H9 (cell line): Measurements from ENCODE around the gene CATSPERZ. TPM values are rescaled to one million over a fixed set of nuclear protein-coding genes. Genes with fewer than 3 reads are reported as not detected.
A peak's percentile ranks its signal among the peaks of the same experiment; 100 is the strongest.
"Not testable (repeated sequence)": the region's sequence is repeated elsewhere in the genome, so short reads cannot be mapped to it uniquely, and the experiment has no call there.

Experiments used
- DNase-seq: peaks from one replicate; pipeline ENCODE4 v3.0.0-alpha.2; 2017
- H2AFZ ChIP-seq: one replicate; pipeline ENCODE4 v1.6.1; 2013; ENCODE audit warnings: mild to moderate bottlenecking, low read length, control low read depth, moderate library complexity
- H2AK5ac ChIP-seq: 2 replicates; pipeline ENCODE4 v1.6.1; 2013; ENCODE audit warnings: low read length, control low read depth, mixed read lengths; ENCODE audit not compliant: insufficient read length
- H2BK120ac ChIP-seq: one replicate; pipeline ENCODE4 v1.6.1; 2013; ENCODE audit warnings: low read depth, mild to moderate bottlenecking, low read length, control low read depth, inconsistent platforms; ENCODE audit not compliant: poor library complexity, severe bottlenecking
- H2BK12ac ChIP-seq: 2 replicates; pipeline ENCODE4 v1.6.1; 2013; ENCODE audit warnings: low read length, control low read depth, mixed read lengths, low read depth; ENCODE audit not compliant: insufficient read length
- H2BK15ac ChIP-seq: 2 replicates; pipeline ENCODE4 v1.6.1; 2013; ENCODE audit warnings: low read depth, low read length, control low read depth
- H2BK20ac ChIP-seq: one replicate; pipeline ENCODE4 v1.6.1; 2013; ENCODE audit warnings: low read depth, mild to moderate bottlenecking, low read length, control low read depth, inconsistent platforms; ENCODE audit not compliant: poor library complexity, severe bottlenecking
- H2BK5ac ChIP-seq: 2 replicates; pipeline ENCODE4 v1.6.1; 2013; ENCODE audit warnings: low read length, control low read depth, mixed read lengths; ENCODE audit not compliant: insufficient read length
- H3K14ac ChIP-seq: 2 replicates; pipeline ENCODE4 v1.6.1; 2013; ENCODE audit warnings: low read length, control low read depth; ENCODE audit not compliant: insufficient read depth
- H3K18ac ChIP-seq: 2 replicates; pipeline ENCODE4 v1.6.1; 2013; ENCODE audit warnings: low read depth, mild to moderate bottlenecking, mixed read lengths, low read length, control low read depth; ENCODE audit not compliant: insufficient read length
- H3K23ac ChIP-seq: 2 replicates; pipeline ENCODE4 v1.6.1; 2013; ENCODE audit warnings: low read length, control low read depth, mixed read lengths, low read depth; ENCODE audit not compliant: insufficient read length
- H3K23me2 ChIP-seq: 2 replicates; pipeline ENCODE4 v1.6.1; 2013; ENCODE audit warnings: low read depth, mild to moderate bottlenecking, mixed read lengths, low read length, control low read depth; ENCODE audit not compliant: insufficient read length, poor library complexity, severe bottlenecking
- H3K27ac ChIP-seq: 2 replicates; pipeline ENCODE4 v1.5.1; 2013; ENCODE audit warnings: low read length, control low read depth, mixed read lengths, low read depth; ENCODE audit not compliant: insufficient read length
- H3K27me3 ChIP-seq: 2 replicates; pipeline ENCODE4 v1.6.1; 2013; ENCODE audit warnings: low read length, control low read depth, inconsistent platforms; ENCODE audit not compliant: insufficient read depth
- H3K4ac ChIP-seq: 2 replicates; pipeline ENCODE4 v1.6.1; 2013; ENCODE audit warnings: low read depth, mild to moderate bottlenecking, control low read depth, inconsistent platforms, low read length, moderate library complexity
- H3K4me1 ChIP-seq: 2 replicates; pipeline ENCODE4 v1.6.1; 2013; ENCODE audit warnings: low read length, control low read depth, inconsistent platforms; ENCODE audit not compliant: insufficient read depth
- H3K4me2 ChIP-seq: 2 replicates; pipeline ENCODE4 v1.6.1; 2013; ENCODE audit warnings: low read length, control low read depth, mixed read lengths; ENCODE audit not compliant: insufficient read length, insufficient read depth
- H3K56ac ChIP-seq: 2 replicates; pipeline ENCODE4 v1.6.1; 2013; ENCODE audit warnings: low read depth, mild to moderate bottlenecking, mixed read lengths, low read length, control low read depth; ENCODE audit not compliant: insufficient read length
- H3K79me1 ChIP-seq: 2 replicates; pipeline ENCODE4 v1.6.1; 2013; ENCODE audit warnings: low read depth, mild to moderate bottlenecking, moderate library complexity, low read length, control low read depth, inconsistent platforms; ENCODE audit not compliant: insufficient read depth, poor library complexity, severe bottlenecking
- H3K79me2 ChIP-seq: 2 replicates; pipeline ENCODE4 v1.6.1; 2013; ENCODE audit warnings: low read length, control low read depth, inconsistent platforms; ENCODE audit not compliant: insufficient read depth
- H3K9ac ChIP-seq: 2 replicates; pipeline ENCODE4 v1.6.1; 2013; ENCODE audit warnings: low read length, control low read depth, mixed read lengths; ENCODE audit not compliant: insufficient read length; ENCODE audit errors: extremely low read depth
- H3K9me3 ChIP-seq: one replicate; pipeline ENCODE4 v1.6.1; 2013; ENCODE audit warnings: low read depth, low read length, inconsistent platforms; ENCODE audit not compliant: control insufficient read depth
- H3T11ph ChIP-seq: one replicate; pipeline ENCODE4 v1.6.1; 2013; ENCODE audit warnings: mild to moderate bottlenecking, low read length, control low read depth, inconsistent platforms
- H4K20me1 ChIP-seq: one replicate; pipeline ENCODE4 v1.6.1; 2013; ENCODE audit not compliant: control insufficient read depth, insufficient read length, insufficient read depth
- H4K5ac ChIP-seq: 2 replicates; pipeline ENCODE4 v1.6.1; 2013; ENCODE audit warnings: low read depth, mild to moderate bottlenecking, mixed read lengths, low read length, control low read depth; ENCODE audit not compliant: insufficient read length
- H4K8ac ChIP-seq: replicated peaks from 2 replicates; pipeline ENCODE4 v1.6.1; 2013; ENCODE audit warnings: low read length, control low read depth, mixed read lengths, low read depth; ENCODE audit not compliant: insufficient read length
- H4K91ac ChIP-seq: 2 replicates; pipeline ENCODE4 v1.6.1; 2013; ENCODE audit warnings: low read depth, mild to moderate bottlenecking, moderate library complexity, mixed read lengths, low read length, control low read depth; ENCODE audit not compliant: insufficient read length
- H3K27ac Mint-ChIP-seq, 3 experiments: 2 replicates in 2 of 3; 3 replicates in 1 of 3; pipeline ENCODE4 v1.8.0; 2020 to 2021; ENCODE audit warnings: mixed read lengths in 3 of 3, mild to moderate bottlenecking in 1 of 3, moderate library complexity in 1 of 3
- H3K27me3 Mint-ChIP-seq: 2 replicates; pipeline ENCODE4 v1.8.0; 2021; ENCODE audit warnings: low read depth, mild to moderate bottlenecking, moderate library complexity, mixed read lengths
- H3K36me3 Mint-ChIP-seq, 3 experiments: 2 replicates in 2 of 3; 3 replicates in 1 of 3; pipeline ENCODE4 v1.8.0; 2020 to 2021; ENCODE audit warnings: low read depth in 3 of 3, mixed read lengths in 3 of 3; ENCODE audit not compliant: insufficient read depth in 1 of 3
- H3K4me1 Mint-ChIP-seq, 2 experiments: 2 replicates each; pipeline ENCODE4 v1.8.0; 2020; ENCODE audit warnings: mixed read lengths in 2 of 2
- H3K4me3 Mint-ChIP-seq, 2 experiments: 2 replicates in 1 of 2; 3 replicates in 1 of 2; pipeline ENCODE4 v1.8.0; 2020 to 2021; ENCODE audit warnings: mild to moderate bottlenecking in 2 of 2, mixed read lengths in 2 of 2, moderate library complexity in 1 of 2
- H3K9me3 Mint-ChIP-seq, 2 experiments: 2 replicates in 1 of 2; 3 replicates in 1 of 2; pipeline ENCODE4 v1.8.0; 2020; ENCODE audit warnings: mild to moderate bottlenecking in 2 of 2, mixed read lengths in 2 of 2, moderate library complexity in 1 of 2
- CTCF ChIP-seq: fragments of 200-600 bp; sonication (generic); conservative IDR thresholded peaks from 3 replicates; pipeline ENCODE4 v1.8.0; 2021; ENCODE audit warnings: antibody characterized with exemption, mild to moderate bottlenecking
- WGBS: extraction: QIAGEN DNeasy Blood & Tissue Kit; methylation state at CpG from one replicate; pipeline ENCODE4 v1.1.7; 2013; ENCODE audit warnings: missing lambda C conversion rate, low lambda C conversion rate, mixed read lengths; ENCODE audit not compliant: insufficient read length; ENCODE audit errors: extremely low coverage; 5-methylcytosine and 5-hydroxymethylcytosine counted together
- total RNA-seq: library from RNA; stranded (reverse); gene quantifications from 2 replicates; pipeline ENCODE4 v1.2.1, GENCODE V29; 2021

Gene CATSPERZ
- total RNA-seq, 1 experiment from 2014 or later, result 0.92 TPM

- no peak overlapping the region for H2BK120ac ChIP-seq
- H3K27ac ChIP-seq, result no peak overlapping the region
- no peak overlapping the region for H3K4me2 ChIP-seq
- no peak overlapping the region for H4K5ac ChIP-seq
- no peak overlapping the region for H3K56ac ChIP-seq
- H3K4ac ChIP-seq, result no peak overlapping the region
- H3K9ac ChIP-seq, result no peak overlapping the region
- H2BK5ac ChIP-seq, result no peak overlapping the region
- no peak overlapping the region for H4K8ac ChIP-seq
- no peak overlapping the region for H2AFZ ChIP-seq
- no peak overlapping the region for H2BK20ac ChIP-seq
- no peak overlapping the region for H2BK15ac ChIP-seq
- H4K91ac ChIP-seq, result no peak overlapping the region
- H3K14ac ChIP-seq, result no peak overlapping the region
- H3K23me2 ChIP-seq, result peaks cover 3% of the 10 kb centered on the region
- no peak overlapping the region for H3K23ac ChIP-seq
- no peak overlapping the region for H2AK5ac ChIP-seq
- H3K18ac ChIP-seq, result no peak overlapping the region
- no peaks in the 10 kb centered on the region for H3K9me3 ChIP-seq
- Mint-ChIP-seq H3K27ac (peak overlapping the region in 1 of 3 experiments; percentile 95; a peak in 1 of 7 replicates), H3K27me3 (no peaks in the 10 kb centered on the region), H3K36me3 (peaks cover 18 to 40% (median 20%) of the 10 kb centered on the region in 3 experiments; a peak in 6 of 7 replicates), H3K4me3 (peak overlapping the region; percentile 29 to 35; a peak in 4 of 5 replicates), H3K9me3 (no peaks in the 10 kb centered on the region), H3K4me1 (peaks cover 14 to 17% of the 10 kb centered on the region in 2 experiments)
- H3K27me3 ChIP-seq, result no peaks in the 10 kb centered on the region
- WGBS, result no CpG with 5 or more reads among the region's 24 CpGs
- no peaks in the 10 kb centered on the region for H4K20me1 ChIP-seq
- TF ChIP-seq CTCF, result no peak; the same call in 1 of the 3 replicates
- no peak overlapping the region for H3T11ph ChIP-seq
- H3K79me1 ChIP-seq, result no peaks in the 10 kb centered on the region
- DNase-seq, result no peak
- no peak overlapping the region for H2BK12ac ChIP-seq
- H3K4me1 ChIP-seq, result no peaks in the 10 kb centered on the region
- H3K79me2 ChIP-seq, result peaks cover 4% of the 10 kb centered on the region; the same call in 1 of the 2 replicates
These were observed 14.8 kb downstream of the CATSPERZ start for GRCh38 chr11:64314805-64315561.

DNA sequence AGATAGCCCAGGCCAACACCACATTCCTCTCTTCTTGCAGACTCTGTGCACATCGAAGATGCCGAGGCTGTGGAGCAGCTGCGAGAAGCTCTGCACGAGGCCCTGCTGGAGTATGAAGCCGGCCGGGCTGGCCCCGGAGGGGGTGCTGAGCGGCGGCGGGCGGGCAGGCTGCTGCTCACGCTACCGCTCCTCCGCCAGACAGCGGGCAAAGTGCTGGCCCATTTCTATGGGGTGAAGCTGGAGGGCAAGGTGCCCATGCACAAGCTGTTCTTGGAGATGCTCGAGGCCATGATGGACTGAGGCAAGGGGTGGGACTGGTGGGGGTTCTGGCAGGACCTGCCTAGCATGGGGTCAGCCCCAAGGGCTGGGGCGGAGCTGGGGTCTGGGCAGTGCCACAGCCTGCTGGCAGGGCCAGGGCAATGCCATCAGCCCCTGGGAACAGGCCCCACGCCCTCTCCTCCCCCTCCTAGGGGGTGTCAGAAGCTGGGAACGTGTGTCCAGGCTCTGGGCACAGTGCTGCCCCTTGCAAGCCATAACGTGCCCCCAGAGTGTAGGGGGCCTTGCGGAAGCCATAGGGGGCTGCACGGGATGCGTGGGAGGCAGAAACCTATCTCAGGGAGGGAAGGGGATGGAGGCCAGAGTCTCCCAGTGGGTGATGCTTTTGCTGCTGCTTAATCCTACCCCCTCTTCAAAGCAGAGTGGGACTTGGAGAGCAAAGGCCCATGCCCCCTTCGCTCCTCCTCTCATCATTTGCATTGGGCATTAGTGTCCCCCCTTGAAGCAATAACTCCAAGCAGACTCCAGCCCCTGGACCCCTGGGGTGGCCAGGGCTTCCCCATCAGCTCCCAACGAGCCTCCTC is 15.7 kb downstream of the CATSPERZ start:
- H3K4me2 ChIP-seq, result peak overlapping the region; percentile 51
- not testable (repeated sequence) for H3K9me3 ChIP-seq, H4K91ac ChIP-seq, H3K4me1 ChIP-seq, H3K79me2 ChIP-seq, H3K18ac ChIP-seq, H3K79me1 ChIP-seq, H3K23ac ChIP-seq, H4K5ac ChIP-seq, H3K4ac ChIP-seq, H2AK5ac ChIP-seq, H3K27ac ChIP-seq, H3K9ac ChIP-seq, H3K14ac ChIP-seq, H3K27me3 ChIP-seq, H3K23me2 ChIP-seq, DNase-seq, H2AFZ ChIP-seq, H2BK12ac ChIP-seq, H3K27me3 Mint-ChIP-seq, H4K8ac ChIP-seq, H2BK5ac ChIP-seq, H3K9me3 Mint-ChIP-seq, H2BK20ac ChIP-seq, H4K20me1 ChIP-seq, H2BK15ac ChIP-seq, H2BK120ac ChIP-seq, H3T11ph ChIP-seq, H3K56ac ChIP-seq
- Mint-ChIP-seq H3K4me1 (peaks cover 14 to 17% of the 10 kb centered on the region in 2 experiments), H3K36me3 (peaks cover 18 to 43% (median 29%) of the 10 kb centered on the region in 3 experiments; a peak in 6 of 7 replicates), H3K27ac (peak overlapping the region in 2 of 3 experiments; percentile 75 to 100; a peak in 3 of 7 replicates), H3K4me3 (peak overlapping the region; percentile 90 to 93)
- no CpG with 5 or more reads among the region's 25 CpGs for WGBS
